ENCODE measurements around the gene GTF2IRD1. TPM values are rescaled to one million over a fixed set of nuclear protein-coding genes. Genes with fewer than 3 reads are reported as not detected.
"Not testable (repeated sequence)": the region's sequence is repeated elsewhere in the genome, so short reads cannot be mapped to it uniquely, and the experiment has no call there.

The GTF2IRD1 gene
- total RNA-seq, 4 donors from 2014 or later = 3.9 to 18.1 (median 11.0) TPM

- TF ChIP-seq CTCF (IDR thresholded peaks at IDR 0.05) = no peak
- no peak for ATAC-seq (ENCODE audit: low FRiP score)
- DNase-seq (ENCODE audit: low spot score) = no peak
Observed at GRCh38 chr7:74483402-74484336, 30.0 kb downstream of the GTF2IRD1 start.

GRCh38 chr7:74485611-74486010 lies 31.9 kb downstream of the GTF2IRD1 start:
- no peak for ATAC-seq (ENCODE audit: low FRiP score)
- no peak for TF ChIP-seq CTCF (IDR thresholded peaks at IDR 0.05)
- DNase-seq (ENCODE audit: low spot score) = no peak

- ATAC-seq (ENCODE audit: low FRiP score); DNase-seq (ENCODE audit: low spot score): not testable (repeated sequence)
Observed at GRCh38 chr7:74488518-74489030, 34.9 kb downstream of the GTF2IRD1 start.

- no peak for TF ChIP-seq CTCF (IDR thresholded peaks at IDR 0.05)
- ATAC-seq (ENCODE audit: low FRiP score) (no peak), DNase-seq (ENCODE audit: low spot score) (no peak)
Observed at GRCh38 chr7:74489997-74490945, 36.6 kb downstream of the GTF2IRD1 start.

GRCh38 chr7:74491490-74491889 lies 37.8 kb downstream of the GTF2IRD1 start:
- not testable (repeated sequence) for DNase-seq (ENCODE audit: low spot score); ATAC-seq (ENCODE audit: low FRiP score)

GRCh38 chr7:74493295-74493694 lies 39.6 kb downstream of the GTF2IRD1 start:
- ATAC-seq (ENCODE audit: low FRiP score) (no peak), DNase-seq (ENCODE audit: low spot score) (no peak)
- TF ChIP-seq CTCF (IDR thresholded peaks at IDR 0.05) = no peak

- ATAC-seq (ENCODE audit: low FRiP score) (no peak), DNase-seq (ENCODE audit: low spot score) (no peak)
- TF ChIP-seq CTCF (IDR thresholded peaks at IDR 0.05) = no peak
Observed at GRCh38 chr7:74494076-74494548, 40.4 kb downstream of the GTF2IRD1 start.
